ENCODE measurements around the gene GGACT.
"Not testable (repeated sequence)": the region's sequence is repeated elsewhere in the genome, so short reads cannot be mapped to it uniquely, and the experiment has no call there.

GGACT gene

GRCh38 chr13:100618897-100619296 is 30.3 kb upstream of the GGACT start:
- not testable (repeated sequence) for H3K9ac ChIP-seq (ENCODE audit: low read depth, low read length); H3K27me3 ChIP-seq (ENCODE audit: control insufficient read depth, insufficient read depth, low read length); H3K4me1 ChIP-seq (ENCODE audit: control insufficient read depth, insufficient read depth, low read length); H3K9me3 ChIP-seq (ENCODE audit: control insufficient read depth, insufficient read depth, low read length); H3K36me3 ChIP-seq (ENCODE audit: control insufficient read depth, insufficient read depth, low read length); H3K4me3 ChIP-seq (ENCODE audit: low read depth, low read length)

- no peaks in the 10 kb centered on the region for H3K9me3 ChIP-seq (ENCODE audit: control insufficient read depth, insufficient read depth, low read length)
- H3K4me3 ChIP-seq (ENCODE audit: low read depth, low read length) = no peak overlapping the region
- no peaks in the 10 kb centered on the region for H3K36me3 ChIP-seq (ENCODE audit: control insufficient read depth, insufficient read depth, low read length)
- no peak overlapping the region for H3K9ac ChIP-seq (ENCODE audit: low read depth, low read length)
- no peaks in the 10 kb centered on the region for H3K27me3 ChIP-seq (ENCODE audit: control insufficient read depth, insufficient read depth, low read length)
- no peaks in the 10 kb centered on the region for H3K4me1 ChIP-seq (ENCODE audit: control insufficient read depth, insufficient read depth, low read length)
Measured at GRCh38 chr13:100613031-100613430, 24.4 kb upstream of the GGACT start.

GRCh38 chr13:100611678-100612492 is 23.3 kb upstream of the GGACT start:
- Histone ChIP-seq H3K36me3 (ENCODE audit: control insufficient read depth, insufficient read depth, low read length) (no peaks in the 10 kb centered on the region), H3K9me3 (ENCODE audit: control insufficient read depth, insufficient read depth, low read length) (no peaks in the 10 kb centered on the region), H3K4me3 (ENCODE audit: low read depth, low read length) (no peak overlapping the region), H3K27me3 (ENCODE audit: control insufficient read depth, insufficient read depth, low read length) (no peaks in the 10 kb centered on the region), H3K9ac (ENCODE audit: low read depth, low read length) (no peak overlapping the region), H3K4me1 (ENCODE audit: control insufficient read depth, insufficient read depth, low read length) (no peaks in the 10 kb centered on the region)

DNA sequence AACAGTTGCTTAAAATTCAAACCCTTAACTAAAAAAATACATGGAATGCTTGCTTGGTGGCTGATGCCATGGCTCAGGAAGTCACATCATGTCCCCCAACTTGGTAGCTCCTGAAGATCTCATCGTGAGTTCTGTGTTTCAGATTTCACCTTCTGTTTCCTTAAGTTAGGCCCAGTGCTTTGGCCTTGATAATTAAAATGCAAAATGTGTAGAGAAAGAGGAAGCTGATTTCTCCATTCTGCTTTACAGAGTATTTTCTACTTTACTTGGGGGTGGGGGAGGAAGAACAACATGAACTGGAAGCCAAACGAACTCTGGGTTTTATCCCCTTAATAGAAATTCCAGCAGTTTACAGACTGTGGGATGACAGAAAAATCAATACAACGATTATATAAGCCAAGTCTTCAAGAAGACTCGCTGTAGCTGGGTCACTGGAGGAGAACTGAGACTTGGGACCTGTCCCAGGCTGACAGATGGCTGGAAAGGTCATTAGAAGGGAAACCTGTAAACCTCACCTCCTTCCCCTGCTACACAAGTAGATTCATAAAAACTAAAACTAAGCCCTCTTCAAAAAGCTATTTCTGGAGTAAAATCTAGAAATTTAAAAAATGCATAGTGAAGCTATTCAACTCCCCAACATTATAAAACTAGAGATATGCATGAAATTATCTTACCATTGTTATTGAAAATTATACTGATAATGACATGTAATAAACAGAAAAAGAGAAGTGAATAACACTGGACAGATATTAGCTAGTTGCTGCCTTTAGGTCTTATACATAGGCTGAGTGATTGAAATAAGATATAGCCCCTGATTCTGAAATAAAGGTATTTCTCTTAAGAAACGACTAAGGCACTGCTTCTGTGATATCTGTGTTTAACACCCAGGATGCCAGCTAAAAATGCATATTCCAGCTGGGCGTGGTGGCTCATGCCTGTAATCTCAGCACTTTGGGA is 22.1 kb upstream of the GGACT start:
- no peak overlapping the region for H3K9ac ChIP-seq (ENCODE audit: low read depth, low read length)

GRCh38 chr13:100608906-100609305 is 20.3 kb upstream of the GGACT start:
- Histone ChIP-seq H3K9ac (ENCODE audit: low read depth, low read length) (no peak overlapping the region), H3K9me3 (ENCODE audit: control insufficient read depth, insufficient read depth, low read length) (no peaks in the 10 kb centered on the region), H3K27me3 (ENCODE audit: control insufficient read depth, insufficient read depth, low read length) (no peaks in the 10 kb centered on the region), H3K36me3 (ENCODE audit: control insufficient read depth, insufficient read depth, low read length) (no peaks in the 10 kb centered on the region), H3K4me1 (ENCODE audit: control insufficient read depth, insufficient read depth, low read length) (no peaks in the 10 kb centered on the region), H3K4me3 (ENCODE audit: low read depth, low read length) (no peak overlapping the region)

More for the DNA sequence above, 22.1 kb upstream of the GGACT start:
- H3K27me3 ChIP-seq (ENCODE audit: control insufficient read depth, insufficient read depth, low read length) = no peaks in the 10 kb centered on the region
- no peaks in the 10 kb centered on the region for H3K4me1 ChIP-seq (ENCODE audit: control insufficient read depth, insufficient read depth, low read length)
- H3K4me3 ChIP-seq (ENCODE audit: low read depth, low read length) = no peak overlapping the region
- H3K36me3 ChIP-seq (ENCODE audit: control insufficient read depth, insufficient read depth, low read length) = no peaks in the 10 kb centered on the region
- no peaks in the 10 kb centered on the region for H3K9me3 ChIP-seq (ENCODE audit: control insufficient read depth, insufficient read depth, low read length)

GRCh38 chr13:100608489-100608888 is 19.9 kb upstream of the GGACT start:
- H3K9ac ChIP-seq (ENCODE audit: low read depth, low read length) = no peak overlapping the region
- no peaks in the 10 kb centered on the region for H3K9me3 ChIP-seq (ENCODE audit: control insufficient read depth, insufficient read depth, low read length)
- no peaks in the 10 kb centered on the region for H3K4me1 ChIP-seq (ENCODE audit: control insufficient read depth, insufficient read depth, low read length)
- no peaks in the 10 kb centered on the region for H3K36me3 ChIP-seq (ENCODE audit: control insufficient read depth, insufficient read depth, low read length)
- no peak overlapping the region for H3K4me3 ChIP-seq (ENCODE audit: low read depth, low read length)
- H3K27me3 ChIP-seq (ENCODE audit: control insufficient read depth, insufficient read depth, low read length) = no peaks in the 10 kb centered on the region

GRCh38 chr13:100604918-100605710 is 16.5 kb upstream of the GGACT start:
- Histone ChIP-seq H3K9me3 (ENCODE audit: control insufficient read depth, insufficient read depth, low read length) (no peaks in the 10 kb centered on the region), H3K4me3 (ENCODE audit: low read depth, low read length) (no peak overlapping the region), H3K27me3 (ENCODE audit: control insufficient read depth, insufficient read depth, low read length) (no peaks in the 10 kb centered on the region), H3K36me3 (ENCODE audit: control insufficient read depth, insufficient read depth, low read length) (no peaks in the 10 kb centered on the region), H3K4me1 (ENCODE audit: control insufficient read depth, insufficient read depth, low read length) (no peaks in the 10 kb centered on the region), H3K9ac (ENCODE audit: low read depth, low read length) (no peak overlapping the region)

- Histone ChIP-seq H3K4me1 (ENCODE audit: control insufficient read depth, insufficient read depth, low read length) (no peaks in the 10 kb centered on the region), H3K9me3 (ENCODE audit: control insufficient read depth, insufficient read depth, low read length) (no peaks in the 10 kb centered on the region), H3K27me3 (ENCODE audit: control insufficient read depth, insufficient read depth, low read length) (no peaks in the 10 kb centered on the region), H3K9ac (ENCODE audit: low read depth, low read length) (no peak overlapping the region), H3K4me3 (ENCODE audit: low read depth, low read length) (no peak overlapping the region), H3K36me3 (ENCODE audit: control insufficient read depth, insufficient read depth, low read length) (no peaks in the 10 kb centered on the region)
Measured at GRCh38 chr13:100602493-100603111, 14.0 kb upstream of the GGACT start.

DNA sequence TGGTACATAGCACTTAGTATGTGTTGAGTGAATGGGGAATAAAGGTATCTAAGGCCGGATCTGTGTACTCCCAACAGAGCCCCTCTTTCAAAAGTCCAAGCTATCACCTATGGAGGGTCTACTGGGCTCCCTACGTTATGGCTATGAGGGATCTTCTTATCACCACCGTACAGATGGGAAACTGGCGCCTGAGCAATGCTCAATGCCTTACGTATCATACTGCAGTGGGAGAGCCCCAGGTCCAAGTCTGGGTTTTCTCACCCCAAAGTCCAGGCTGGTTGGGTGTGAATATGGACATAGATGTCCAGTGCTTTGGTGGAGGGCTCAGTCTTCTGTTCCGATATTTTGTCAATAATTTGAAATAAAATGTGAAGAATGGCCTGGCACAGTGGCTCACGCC is 13.1 kb upstream of the GGACT start:
- no peak overlapping the region for H3K4me3 ChIP-seq (ENCODE audit: low read depth, low read length)
- H3K4me1 ChIP-seq (ENCODE audit: control insufficient read depth, insufficient read depth, low read length) = no peaks in the 10 kb centered on the region
- H3K27me3 ChIP-seq (ENCODE audit: control insufficient read depth, insufficient read depth, low read length) = no peaks in the 10 kb centered on the region
- H3K36me3 ChIP-seq (ENCODE audit: control insufficient read depth, insufficient read depth, low read length) = no peaks in the 10 kb centered on the region
- H3K9me3 ChIP-seq (ENCODE audit: control insufficient read depth, insufficient read depth, low read length) = no peaks in the 10 kb centered on the region
- H3K9ac ChIP-seq (ENCODE audit: low read depth, low read length) = no peak overlapping the region

DNA sequence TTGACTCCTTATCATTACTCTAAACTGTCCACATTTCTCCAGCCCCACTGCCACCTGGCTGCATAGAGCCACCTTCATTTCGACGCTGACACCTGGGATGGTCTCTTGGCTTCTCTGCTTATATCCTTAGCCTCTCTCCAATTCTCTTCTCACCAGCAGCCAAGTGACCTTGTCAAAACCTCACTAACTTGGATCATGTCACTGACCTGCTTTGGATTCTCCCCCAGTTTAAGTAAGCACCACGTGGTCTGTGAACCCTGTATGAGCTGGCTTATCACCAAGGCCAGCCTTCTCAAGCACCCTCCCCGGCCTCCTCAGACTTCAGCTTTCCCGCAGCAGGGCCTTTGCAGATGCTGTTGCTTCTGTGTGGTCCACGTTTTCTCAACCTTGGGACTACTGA is 12.3 kb upstream of the GGACT start:
- no peaks in the 10 kb centered on the region for H3K9me3 ChIP-seq (ENCODE audit: control insufficient read depth, insufficient read depth, low read length)
- no peaks in the 10 kb centered on the region for H3K36me3 ChIP-seq (ENCODE audit: control insufficient read depth, insufficient read depth, low read length)
- H3K27me3 ChIP-seq (ENCODE audit: control insufficient read depth, insufficient read depth, low read length) = no peaks in the 10 kb centered on the region
- H3K4me1 ChIP-seq (ENCODE audit: control insufficient read depth, insufficient read depth, low read length) = no peaks in the 10 kb centered on the region
- H3K9ac ChIP-seq (ENCODE audit: low read depth, low read length) = no peak overlapping the region
- H3K4me3 ChIP-seq (ENCODE audit: low read depth, low read length) = no peak overlapping the region

- H3K36me3 ChIP-seq (ENCODE audit: control insufficient read depth, insufficient read depth, low read length) = no peaks in the 10 kb centered on the region
- H3K4me1 ChIP-seq (ENCODE audit: control insufficient read depth, insufficient read depth, low read length) = no peaks in the 10 kb centered on the region
- no peaks in the 10 kb centered on the region for H3K9me3 ChIP-seq (ENCODE audit: control insufficient read depth, insufficient read depth, low read length)
- H3K9ac ChIP-seq (ENCODE audit: low read depth, low read length) = no peak overlapping the region
- no peak overlapping the region for H3K4me3 ChIP-seq (ENCODE audit: low read depth, low read length)
- H3K27me3 ChIP-seq (ENCODE audit: control insufficient read depth, insufficient read depth, low read length) = no peaks in the 10 kb centered on the region
Measured at GRCh38 chr13:100600461-100600860, 11.9 kb upstream of the GGACT start.

Measured in iPS-15b (cell line).